Measurements from ENCODE around the gene BMP6.
"Not testable (repeated sequence)": the region's sequence is repeated elsewhere in the genome, so short reads cannot be mapped to it uniquely, and the experiment has no call there.

The BMP6 gene

DNA sequence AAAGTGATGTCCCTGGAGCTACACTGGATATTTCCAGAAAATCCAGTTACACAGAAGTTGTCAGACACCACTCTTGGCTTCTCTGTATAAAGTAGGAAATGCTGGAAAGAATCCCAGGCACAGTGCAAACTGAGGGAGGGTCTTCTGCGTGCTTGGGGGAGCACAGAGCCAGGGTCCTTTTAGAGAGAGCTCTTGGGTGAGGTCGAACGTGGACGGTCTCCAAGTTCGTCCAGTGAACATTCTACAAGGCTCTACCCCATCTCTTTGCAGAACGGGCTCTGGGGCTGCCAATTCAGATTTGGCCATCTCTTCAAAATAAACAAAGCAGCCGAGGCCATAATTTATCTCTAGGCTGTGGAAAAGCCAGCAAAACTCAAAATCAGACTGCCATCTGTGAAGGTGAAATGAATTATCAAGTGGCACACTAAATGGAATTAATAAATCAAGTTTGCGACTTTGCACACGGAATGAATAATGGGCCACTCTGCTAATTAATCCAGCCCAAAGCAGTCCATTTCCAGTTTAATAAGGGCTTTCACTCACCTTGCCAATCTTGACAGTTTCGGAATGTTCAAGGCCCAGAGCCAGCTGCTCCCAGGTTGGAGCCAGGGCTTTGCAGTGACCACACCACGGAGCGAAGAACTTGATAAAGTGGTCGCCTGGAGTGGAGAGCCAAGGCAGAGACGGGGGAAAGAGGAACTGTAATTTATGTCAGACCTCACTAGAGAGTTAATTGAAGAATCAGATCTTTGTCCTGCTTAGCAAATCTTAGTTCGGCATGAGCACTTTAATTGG lies 165.4 kb downstream of the BMP6 start:
- no peak for DNase-seq

GRCh38 chr6:7892367-7892766 lies 166.5 kb downstream of the BMP6 start:
- not testable (repeated sequence) for DNase-seq

GRCh38 chr6:7893342-7893741 lies 167.4 kb downstream of the BMP6 start:
- no peak for DNase-seq

DNA sequence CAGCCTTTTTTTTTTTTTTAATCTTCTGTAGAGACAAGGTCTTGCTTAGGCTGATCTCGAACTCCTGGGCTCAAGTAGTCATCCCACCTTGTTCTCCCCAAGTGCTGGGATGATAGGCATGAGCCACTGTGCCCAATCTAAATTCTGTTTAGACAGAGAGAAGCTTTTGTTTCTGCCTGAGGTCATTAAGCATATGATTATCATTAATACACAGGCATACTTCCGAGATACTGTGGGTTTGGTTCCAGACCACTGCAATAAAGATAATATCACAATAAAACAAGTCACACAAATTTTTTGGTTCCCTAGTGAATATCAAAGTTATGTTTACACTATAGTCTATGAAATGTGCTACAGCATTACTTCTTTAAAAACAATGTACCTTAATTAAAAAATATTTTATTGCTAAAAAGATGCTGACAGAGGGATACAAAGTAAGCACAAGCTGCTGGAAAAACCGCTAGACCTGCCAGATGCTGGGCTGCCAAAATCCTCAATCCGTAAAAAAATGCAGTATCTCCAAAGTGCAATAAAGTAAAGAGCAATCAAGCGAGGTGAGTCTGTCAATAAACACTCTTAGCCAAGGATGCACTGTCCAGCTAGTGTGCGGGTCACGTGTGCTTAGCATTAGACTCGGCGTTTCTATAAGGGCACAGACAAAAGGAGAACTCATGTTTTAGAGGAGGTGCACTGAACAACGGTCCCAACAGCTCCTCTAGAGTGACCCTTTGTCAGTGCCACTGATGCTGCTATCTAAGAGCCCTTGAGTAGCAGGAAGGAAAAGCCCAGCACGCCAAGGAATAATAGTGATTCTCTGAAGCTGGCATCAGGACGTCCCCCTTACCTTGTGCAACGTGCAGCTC lies 168.6 kb downstream of the BMP6 start:
- DNase-seq, result no peak

GRCh38 chr6:7895125-7895423 lies 169.2 kb downstream of the BMP6 start:
- no peak for DNase-seq

DNA sequence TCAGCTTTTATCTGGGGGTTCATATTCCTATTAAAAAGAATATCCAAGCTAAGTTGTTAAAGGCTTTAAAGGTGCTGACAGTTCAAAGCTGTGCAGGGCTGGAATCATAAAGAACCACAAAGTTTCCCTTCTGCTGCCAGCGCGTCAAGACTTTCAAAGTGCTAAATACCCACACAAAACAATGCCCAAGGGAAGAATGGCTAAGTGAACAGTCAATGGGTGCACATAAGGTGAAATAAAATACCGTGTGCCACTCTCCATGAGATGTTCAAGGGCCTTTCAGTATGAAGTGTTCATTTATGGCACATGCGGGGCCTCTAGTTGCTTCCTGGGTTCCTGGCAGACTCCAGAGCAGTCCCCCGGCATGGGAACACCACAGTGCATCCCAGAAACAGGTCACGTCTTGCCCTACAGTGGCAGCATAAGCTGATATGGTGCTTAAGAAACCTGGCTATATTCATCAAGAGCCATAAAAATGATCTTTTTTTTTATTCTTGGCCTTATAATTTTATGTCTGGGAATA lies 170.6 kb downstream of the BMP6 start:
- DNase-seq, result no peak

DNA sequence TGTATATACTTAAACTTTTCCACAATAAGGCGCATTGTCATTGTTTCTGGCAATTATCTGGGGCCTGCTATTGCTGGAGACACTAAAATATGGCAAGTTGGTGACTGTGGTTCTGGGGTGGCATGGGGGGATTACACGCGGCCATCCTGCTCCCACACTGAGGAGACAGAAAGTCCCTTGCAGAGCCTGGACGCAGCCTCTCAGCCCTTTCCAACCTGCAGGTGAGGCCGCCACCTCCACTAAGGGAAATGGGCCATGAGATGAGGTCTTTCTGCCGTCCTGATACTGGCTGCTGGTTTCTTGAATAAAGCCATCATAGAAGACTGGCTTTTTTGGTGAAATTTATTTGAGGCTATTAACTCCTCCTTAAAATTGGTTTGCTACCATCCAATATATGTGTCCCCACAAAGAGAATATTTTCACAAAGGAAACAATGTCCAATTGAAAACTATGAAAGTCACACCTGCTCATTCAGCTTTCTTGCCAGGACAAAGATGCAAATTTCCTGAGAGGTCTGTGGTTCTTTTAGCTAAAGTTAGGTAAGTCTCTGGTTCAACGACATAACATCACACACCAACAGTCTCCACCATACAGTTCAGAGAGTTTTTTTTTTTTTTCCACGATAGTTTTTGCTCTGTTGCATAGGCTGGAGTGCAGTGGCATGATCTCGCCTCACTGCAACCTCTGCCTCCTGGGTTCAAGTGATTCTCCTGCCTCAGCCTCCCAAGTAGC lies 171.7 kb downstream of the BMP6 start:
- no peak for DNase-seq

GRCh38 chr6:7898193-7898586 lies 172.3 kb downstream of the BMP6 start:
- not testable (repeated sequence) for DNase-seq

- DNase-seq, result no peak
These were observed 173.4 kb downstream of the BMP6 start for GRCh38 chr6:7899101-7899888.

DNA sequence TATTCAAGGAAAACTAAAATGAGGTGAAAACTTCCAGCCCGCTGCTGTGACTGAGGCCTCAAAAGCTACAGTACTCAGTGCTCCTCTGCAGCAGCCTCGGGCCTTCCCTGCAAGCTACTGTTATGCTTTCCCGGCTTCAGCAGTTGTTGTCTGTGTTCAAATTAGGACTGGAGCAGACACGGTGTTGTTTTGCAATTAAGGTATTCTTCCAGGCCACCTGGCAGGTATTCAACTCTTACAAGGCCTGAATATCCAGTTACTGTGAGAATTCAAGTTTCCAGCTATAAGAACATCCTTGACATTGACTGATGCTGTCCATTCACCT lies 174.0 kb downstream of the BMP6 start:
- no peak for DNase-seq

- no peak for DNase-seq
These were observed 174.7 kb downstream of the BMP6 start for GRCh38 chr6:7900621-7901020.

GRCh38 chr6:7901056-7901455 lies 175.2 kb downstream of the BMP6 start:
- DNase-seq, result no peak

DNA sequence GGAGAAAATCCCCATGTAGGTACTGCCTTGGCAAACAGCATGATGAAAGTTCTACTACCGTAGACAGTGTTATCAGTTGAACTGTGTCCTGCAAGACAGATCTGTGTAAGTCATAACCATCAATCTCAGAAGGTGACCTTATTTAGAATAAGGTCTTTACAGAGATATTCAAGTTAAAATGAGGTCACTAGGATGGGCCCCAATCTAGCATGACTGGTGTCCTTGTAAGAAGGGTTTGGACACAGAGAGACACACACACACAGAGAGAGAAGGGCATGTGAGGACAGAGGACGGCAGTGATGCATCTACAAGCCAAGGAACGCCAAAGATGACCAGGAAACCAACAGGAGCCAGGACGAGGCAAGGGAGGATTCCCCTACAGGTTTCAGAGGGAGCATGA lies 175.9 kb downstream of the BMP6 start:
- no peak for DNase-seq

DNA sequence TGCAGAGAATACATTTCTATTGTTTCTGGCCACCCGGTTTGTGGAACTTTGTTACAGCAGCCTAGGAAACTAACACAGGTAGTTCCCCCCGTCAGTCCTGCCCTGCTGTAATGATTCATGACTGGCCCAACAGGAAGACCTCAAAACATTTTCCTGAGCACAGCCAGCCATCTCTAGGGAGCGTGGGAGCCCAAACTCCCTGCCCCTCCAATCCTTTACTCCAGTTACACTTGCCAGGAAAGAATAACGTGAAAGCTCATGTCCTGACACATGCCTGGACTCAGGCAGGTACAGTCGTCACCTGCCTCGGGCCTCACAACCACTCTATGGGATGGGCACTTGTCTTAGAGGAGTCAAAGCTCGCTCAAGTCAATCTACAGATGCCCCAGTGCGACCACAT lies 176.3 kb downstream of the BMP6 start:
- DNase-seq, result no peak

DNA sequence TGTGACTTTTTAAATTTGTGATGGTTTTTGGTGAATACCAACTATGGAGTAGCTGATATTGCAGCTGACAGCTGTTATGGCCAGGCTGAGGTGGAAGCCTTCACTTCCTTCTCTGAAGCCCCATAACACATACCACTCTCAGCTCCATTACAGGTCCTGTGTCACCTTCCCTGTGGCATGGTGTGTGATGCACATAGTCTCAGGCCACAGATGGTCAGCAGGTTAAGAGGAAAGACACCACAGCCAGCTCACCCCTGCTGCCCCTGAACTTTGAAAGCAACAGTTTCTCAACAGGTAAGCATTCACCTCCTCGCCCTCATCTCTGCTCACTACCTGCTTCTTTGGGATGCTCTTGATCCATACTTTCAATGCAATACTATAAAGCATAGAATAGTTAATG lies 177.0 kb downstream of the BMP6 start:
- no peak for DNase-seq

GRCh38 chr6:7903673-7904072 lies 177.8 kb downstream of the BMP6 start:
- DNase-seq, result no peak

DNA sequence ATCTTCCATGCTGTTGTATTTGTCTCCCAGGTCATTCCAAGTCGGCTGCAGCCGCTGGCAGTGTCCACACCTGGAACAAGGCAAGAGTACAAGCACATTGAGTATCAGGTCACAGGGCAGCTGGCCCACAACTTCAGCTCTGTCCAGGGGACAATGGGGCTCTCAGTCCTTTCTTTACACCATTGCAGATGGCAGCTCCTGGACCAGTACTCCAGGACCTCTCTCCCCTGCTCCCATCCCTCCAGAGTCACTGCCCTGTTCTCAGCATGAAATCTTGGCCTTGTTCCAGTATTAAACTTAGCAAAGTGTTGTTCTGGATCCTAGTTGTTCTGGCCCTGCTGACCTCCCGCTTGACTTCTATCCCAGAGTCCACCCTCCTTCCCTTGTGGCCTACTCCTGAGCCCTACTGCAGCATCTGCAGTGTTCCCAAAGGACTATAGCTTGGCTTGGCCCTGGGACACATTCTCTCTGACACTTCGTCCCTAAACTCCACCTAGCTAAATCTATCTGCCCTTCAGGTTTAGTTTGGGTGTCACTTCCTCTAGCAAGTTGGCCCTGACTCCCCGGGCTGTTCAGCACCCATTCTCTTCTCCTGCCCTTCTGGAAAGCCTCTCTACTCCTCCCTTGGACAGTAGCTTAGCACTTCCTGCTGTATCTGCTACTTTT lies 178.9 kb downstream of the BMP6 start:
- DNase-seq, result no peak

- DNase-seq, result no peak
These were observed 179.5 kb downstream of the BMP6 start for GRCh38 chr6:7905416-7905815.

- no peak for DNase-seq
These were observed 180.8 kb downstream of the BMP6 start for GRCh38 chr6:7906741-7907140.

GRCh38 chr6:7907159-7907558 lies 181.3 kb downstream of the BMP6 start:
- DNase-seq, result no peak

- peak; percentile 79 for DNase-seq
These were observed 183.7 kb downstream of the BMP6 start for GRCh38 chr6:7909323-7910276.

All from stimulated activated CD4-positive, alpha-beta T cell treated with anti-CD3 and anti-CD28 coated beads, Interleukin-15, amount 100 ng/mL, for 24 hours (primary cell).